ENCODE measurements around the gene NTNG2.

DNA sequence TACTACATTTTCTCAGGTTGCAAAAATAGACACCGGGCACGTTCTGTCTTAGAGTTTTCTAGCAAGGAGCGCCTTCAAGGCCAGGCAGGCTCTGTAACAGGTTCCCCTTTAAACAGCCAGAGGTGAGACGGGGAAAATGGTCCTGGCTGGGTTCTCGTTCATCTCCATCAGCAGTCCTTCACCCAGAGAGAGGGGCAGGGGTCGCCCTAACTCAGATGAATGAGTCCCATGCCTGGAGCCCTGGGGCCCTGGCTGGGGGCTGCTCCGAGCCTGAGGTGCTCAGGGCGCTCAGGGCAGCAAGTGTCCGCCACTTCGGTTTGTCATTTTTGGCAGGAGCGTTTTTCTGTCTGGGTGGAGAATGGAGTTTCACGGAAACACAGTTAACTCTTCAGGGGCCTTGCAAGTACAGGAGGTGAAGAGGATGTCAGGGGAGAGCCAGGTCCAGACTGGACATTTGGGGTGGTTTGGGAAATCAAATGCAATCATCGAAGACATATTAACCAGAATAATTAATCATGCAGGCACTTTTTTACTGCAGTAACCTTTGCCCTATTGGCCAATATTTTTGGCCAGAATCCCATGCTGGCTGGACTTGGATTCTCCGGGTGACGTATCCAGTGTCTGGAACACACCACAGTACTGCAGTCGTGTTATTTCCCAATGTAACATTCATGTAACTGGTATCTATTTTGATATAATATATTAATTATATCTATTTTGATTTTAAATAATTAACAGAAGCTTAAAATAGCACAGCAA lies 2.9 kb downstream of the NTNG2 start:
- TF ChIP-seq, protein P1, sequence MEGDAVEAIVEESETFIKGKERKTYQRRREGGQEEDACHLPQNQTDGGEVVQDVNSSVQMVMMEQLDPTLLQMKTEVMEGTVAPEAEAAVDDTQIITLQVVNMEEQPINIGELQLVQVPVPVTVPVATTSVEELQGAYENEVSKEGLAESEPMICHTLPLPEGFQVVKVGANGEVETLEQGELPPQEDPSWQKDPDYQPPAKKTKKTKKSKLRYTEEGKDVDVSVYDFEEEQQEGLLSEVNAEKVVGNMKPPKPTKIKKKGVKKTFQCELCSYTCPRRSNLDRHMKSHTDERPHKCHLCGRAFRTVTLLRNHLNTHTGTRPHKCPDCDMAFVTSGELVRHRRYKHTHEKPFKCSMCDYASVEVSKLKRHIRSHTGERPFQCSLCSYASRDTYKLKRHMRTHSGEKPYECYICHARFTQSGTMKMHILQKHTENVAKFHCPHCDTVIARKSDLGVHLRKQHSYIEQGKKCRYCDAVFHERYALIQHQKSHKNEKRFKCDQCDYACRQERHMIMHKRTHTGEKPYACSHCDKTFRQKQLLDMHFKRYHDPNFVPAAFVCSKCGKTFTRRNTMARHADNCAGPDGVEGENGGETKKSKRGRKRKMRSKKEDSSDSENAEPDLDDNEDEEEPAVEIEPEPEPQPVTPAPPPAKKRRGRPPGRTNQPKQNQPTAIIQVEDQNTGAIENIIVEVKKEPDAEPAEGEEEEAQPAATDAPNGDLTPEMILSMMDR (IDR thresholded peaks at IDR 0.05; ENCODE audit: insufficient read depth, low read depth, low read length) = no peak
- no peak for TF ChIP-seq EZH2 (IDR thresholded peaks at IDR 0.05; ENCODE audit: insufficient read depth, low read length)
